ENCODE results near the gene TTLL10.
"Not testable (repeated sequence)": the region's sequence is repeated elsewhere in the genome, so short reads cannot be mapped to it uniquely, and the experiment has no call there.

The TTLL10 gene

DNA sequence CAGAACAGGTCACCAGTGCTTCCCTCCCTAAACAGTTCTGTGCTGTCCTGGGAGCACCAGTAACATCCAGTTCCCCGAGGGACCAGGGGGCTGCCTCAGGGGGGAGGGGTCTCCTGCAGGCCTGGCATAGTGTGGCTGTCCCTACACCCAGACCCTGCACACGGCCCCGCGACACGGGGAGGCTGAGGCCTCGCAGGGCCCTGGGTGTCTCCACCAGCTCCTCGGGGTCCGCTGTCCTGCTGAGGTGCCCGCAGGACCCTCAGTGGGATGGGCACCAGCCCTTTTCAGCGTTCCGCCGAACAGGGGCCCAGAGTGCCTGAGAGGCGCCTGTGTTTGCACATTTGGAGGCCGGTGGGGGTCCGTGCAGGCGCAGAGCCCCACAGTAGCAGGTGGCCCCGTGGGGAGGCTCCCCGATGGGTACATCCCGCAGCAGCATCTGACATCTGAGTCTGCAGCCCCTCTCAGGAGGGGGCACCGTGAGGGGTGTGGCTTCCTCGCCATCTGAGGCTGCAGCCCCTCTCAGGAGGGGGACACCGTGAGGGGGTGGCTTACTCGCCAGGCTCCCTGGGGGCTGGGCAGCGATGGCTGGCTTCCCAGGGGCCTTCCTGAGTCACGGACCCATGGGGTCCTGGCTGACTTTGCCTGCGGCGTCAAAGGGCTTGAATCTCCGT, 39.2 kb upstream of the TTLL10 start:
- ATAC-seq (replicated peaks) (no peak), DNase-seq (no peak)
- Mint-ChIP-seq H3K4me3 (no peak overlapping the region), H3K27me3 (no peaks in the 10 kb centered on the region), H3K27ac (no peak overlapping the region), H3K4me1 (ENCODE audit: low read depth in 2 of 2) (peaks cover 0 to 12% of the 10 kb centered on the region in 2 donors), H3K36me3 (ENCODE audit: insufficient read depth) (no peaks in the 10 kb centered on the region), H3K9me3 (no peaks in the 10 kb centered on the region)

DNA sequence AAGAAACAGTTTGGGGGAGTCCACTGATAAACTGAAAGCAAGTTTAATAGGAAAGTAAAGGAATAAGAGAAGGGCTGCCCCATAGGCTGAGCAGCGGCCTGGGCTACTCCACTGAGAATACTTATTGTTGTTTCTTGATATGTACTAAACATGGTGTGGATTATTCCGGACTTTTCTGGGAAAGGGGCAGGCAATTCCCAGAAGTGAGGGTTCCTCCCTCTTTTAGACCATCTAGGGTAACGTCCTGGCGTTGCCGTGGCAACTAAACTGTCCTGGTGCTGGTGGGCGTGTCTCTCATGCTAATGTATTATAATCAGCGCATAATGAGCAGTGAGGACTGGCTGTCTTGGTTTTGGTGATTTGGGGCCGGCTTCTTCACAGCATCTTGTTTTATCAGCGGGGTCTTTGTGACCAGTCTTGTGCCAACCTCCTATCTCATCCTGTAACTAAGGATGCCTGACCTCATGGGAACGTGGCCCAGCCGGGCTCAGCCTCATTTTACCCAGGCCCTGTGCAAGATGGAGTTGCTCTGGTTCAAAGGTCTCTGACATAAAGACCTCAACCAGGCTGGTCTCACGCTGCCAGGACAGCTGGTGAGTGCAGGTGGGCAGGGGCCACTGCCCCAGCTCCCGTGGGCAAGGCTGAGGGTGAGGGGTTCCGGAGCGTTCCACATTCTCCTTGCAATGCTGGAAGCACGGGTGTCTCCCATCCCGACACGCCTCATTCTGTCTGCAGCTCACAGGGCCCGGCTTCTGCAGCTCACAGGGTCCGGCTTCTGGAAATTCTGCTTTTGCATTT, 38.1 kb upstream of the TTLL10 start:
- H3K27ac Mint-ChIP-seq = peak overlapping the region in 1 of 2 donors; percentile 76
- H3K4me3 Mint-ChIP-seq = peak overlapping the region; percentile 61 to 62
- ATAC-seq (replicated peaks) (no peak), DNase-seq (no peak)
- peaks cover 0 to 12% of the 10 kb centered on the region in 2 donors for H3K4me1 Mint-ChIP-seq (ENCODE audit: low read depth in 2 of 2)
- H3K36me3 Mint-ChIP-seq (ENCODE audit: insufficient read depth) = no peaks in the 10 kb centered on the region
- H3K9me3 Mint-ChIP-seq = no peaks in the 10 kb centered on the region
- no peaks in the 10 kb centered on the region for H3K27me3 Mint-ChIP-seq

DNA sequence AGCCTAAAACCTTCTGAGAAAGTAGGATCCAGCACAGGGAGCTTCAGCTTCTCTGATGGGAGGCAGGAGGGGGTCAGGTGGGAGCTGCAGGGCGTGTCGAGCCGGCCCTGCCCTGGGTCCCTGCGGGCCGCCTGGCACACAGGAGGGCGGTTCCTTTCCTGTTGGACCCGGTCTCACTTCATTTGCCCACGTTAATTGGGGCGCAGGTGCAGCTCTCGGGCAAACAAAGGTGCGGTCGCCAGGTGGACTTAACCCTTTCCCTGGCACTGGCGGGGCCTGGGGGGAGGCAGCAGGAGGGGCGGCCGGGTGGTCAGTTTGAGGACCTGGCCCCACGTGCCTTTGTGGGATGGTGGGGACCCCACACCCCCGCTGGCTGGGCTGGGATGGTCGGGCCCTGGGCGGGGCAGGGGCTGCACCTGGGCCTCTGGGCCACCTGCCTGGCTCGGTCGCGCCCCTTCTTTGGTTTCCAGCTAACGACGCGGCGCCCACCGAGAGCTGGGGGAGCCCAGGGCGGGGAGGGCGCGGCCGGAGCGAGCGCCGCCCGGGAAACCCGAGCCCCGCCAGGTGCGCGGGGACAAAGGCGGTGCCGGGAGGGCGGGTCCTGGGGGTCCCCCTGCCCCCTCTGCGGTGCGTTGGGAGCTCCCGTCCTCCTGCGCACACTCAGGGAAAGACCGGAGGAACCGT, 37.0 kb upstream of the TTLL10 start:
- Mint-ChIP-seq H3K27ac (peak overlapping the region in 1 of 2 donors; percentile 76), H3K27me3 (no peaks in the 10 kb centered on the region), H3K4me3 (peak overlapping the region; percentile 61 to 68), H3K9me3 (no peaks in the 10 kb centered on the region), H3K4me1 (ENCODE audit: low read depth in 2 of 2) (peaks cover 0 to 12% of the 10 kb centered on the region in 2 donors), H3K36me3 (ENCODE audit: insufficient read depth) (no peaks in the 10 kb centered on the region)
- ATAC-seq (replicated peaks) = peak; percentile 31
- no peak for DNase-seq

DNA sequence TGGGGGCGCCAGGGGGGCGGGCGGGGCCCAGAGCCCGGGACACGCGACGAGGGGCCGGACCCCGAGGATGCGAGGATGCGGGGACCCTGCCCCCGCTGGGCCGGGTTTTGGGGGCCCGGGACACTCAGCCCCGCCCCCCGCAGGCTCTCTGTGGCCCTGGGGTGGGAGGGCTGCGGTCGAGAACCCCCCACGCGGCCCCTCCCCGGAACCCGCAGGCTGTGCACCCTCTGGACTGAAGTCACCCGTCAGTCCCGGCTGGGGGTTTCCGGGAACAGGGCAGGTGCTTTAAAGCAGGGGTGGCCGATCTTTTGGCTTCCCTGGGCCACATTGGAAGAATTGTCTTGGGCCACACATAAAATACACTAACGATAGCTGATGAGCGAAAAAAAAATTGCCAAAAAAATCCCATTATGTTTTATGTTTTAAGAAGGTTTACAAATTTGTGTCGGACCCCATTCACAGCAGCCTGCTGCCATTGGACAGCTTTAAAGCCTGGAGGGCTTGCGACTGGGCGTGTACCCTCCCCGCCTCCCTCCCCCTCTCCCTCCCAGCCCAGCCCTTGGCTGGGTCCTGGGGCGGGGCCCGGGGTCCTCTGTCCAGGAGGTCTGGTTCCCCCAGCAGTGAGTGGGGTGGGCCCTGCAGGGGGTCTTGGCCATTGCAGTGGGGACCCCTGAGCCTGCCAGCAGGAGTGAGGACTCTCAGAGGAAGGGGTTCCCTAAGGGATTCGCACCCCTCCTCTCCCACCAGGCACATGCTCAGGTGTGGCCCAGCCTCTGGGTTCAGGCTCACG, 36.2 kb upstream of the TTLL10 start:
- H3K4me3 Mint-ChIP-seq = peak overlapping the region; percentile 68 to 70
- H3K9me3 Mint-ChIP-seq = no peaks in the 10 kb centered on the region
- H3K27me3 Mint-ChIP-seq = no peaks in the 10 kb centered on the region
- peaks cover 0 to 12% of the 10 kb centered on the region in 2 donors for H3K4me1 Mint-ChIP-seq (ENCODE audit: low read depth in 2 of 2)
- H3K27ac Mint-ChIP-seq = peak overlapping the region in 1 of 2 donors; percentile 80
- ATAC-seq (replicated peaks) (peak; percentile 95), DNase-seq (peak; percentile 58 to 73 (median 71))
- H3K36me3 Mint-ChIP-seq (ENCODE audit: insufficient read depth) = no peaks in the 10 kb centered on the region

DNA sequence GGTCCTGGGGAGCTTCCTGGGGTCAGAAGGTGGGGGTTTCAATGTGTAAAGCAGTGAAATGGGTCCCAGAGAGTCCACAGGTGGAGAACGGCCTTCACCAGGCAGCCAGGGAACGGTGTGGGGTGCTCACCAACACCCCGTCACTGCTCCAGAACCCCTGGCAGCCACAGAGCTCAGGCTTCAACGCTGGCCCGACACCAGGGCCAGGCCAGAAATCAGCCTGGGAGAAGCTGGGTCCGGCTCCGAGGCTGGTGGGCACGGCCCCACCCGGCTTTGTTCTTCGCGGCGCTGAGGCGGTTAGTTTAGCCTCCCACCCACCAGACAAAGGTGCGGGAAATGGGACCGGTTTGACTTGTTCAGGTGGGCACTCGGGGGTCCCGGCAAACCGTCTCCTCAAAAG, 33.0 kb upstream of the TTLL10 start:
- Mint-ChIP-seq H3K27me3 (no peaks in the 10 kb centered on the region), H3K4me3 (no peak overlapping the region), H3K36me3 (ENCODE audit: insufficient read depth) (no peaks in the 10 kb centered on the region), H3K27ac (no peak overlapping the region), H3K4me1 (ENCODE audit: low read depth in 2 of 2) (peaks cover 0 to 12% of the 10 kb centered on the region in 2 donors), H3K9me3 (no peaks in the 10 kb centered on the region)
- no peak for DNase-seq
- no peak for ATAC-seq (replicated peaks)

DNA sequence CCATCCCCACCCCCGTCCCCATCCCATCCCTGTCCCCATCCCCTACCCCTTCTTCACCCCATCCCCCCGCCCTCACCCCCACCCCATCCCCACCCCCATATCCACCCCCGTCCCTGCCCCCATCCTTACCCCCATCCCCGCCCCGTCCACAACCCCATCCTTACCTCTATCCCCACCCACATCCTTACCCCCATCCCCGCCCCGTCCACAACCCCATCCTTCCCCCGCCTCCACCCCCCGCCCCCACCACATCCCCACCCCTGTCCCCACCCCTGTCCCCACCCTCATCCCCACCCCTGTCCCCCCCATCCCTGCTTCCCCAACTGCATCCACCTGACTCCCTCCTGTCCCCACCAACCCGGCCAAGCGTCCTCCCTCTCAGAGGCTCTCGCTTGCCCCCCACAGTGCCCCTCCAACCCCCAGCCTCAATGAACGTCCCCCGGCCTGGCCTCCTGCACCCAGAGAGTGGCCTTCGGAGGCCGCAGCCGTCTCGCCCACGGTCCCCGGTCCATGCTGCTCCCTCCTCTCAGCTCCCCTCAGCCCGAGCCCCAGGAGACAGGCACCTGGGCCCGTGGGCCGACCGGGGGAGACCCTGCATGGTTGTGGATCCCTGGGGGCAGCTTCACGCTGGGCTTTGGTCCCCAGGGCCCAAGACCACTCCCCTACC, 32.3 kb upstream of the TTLL10 start:
- Mint-ChIP-seq H3K9me3 (no peaks in the 10 kb centered on the region), H3K27ac (no peak overlapping the region), H3K27me3 (no peaks in the 10 kb centered on the region), H3K4me1 (ENCODE audit: low read depth in 2 of 2) (peaks cover 0 to 10% of the 10 kb centered on the region in 2 donors), H3K4me3 (no peak overlapping the region), H3K36me3 (ENCODE audit: insufficient read depth) (no peaks in the 10 kb centered on the region)
- DNase-seq (no peak), ATAC-seq (replicated peaks) (no peak)

DNA sequence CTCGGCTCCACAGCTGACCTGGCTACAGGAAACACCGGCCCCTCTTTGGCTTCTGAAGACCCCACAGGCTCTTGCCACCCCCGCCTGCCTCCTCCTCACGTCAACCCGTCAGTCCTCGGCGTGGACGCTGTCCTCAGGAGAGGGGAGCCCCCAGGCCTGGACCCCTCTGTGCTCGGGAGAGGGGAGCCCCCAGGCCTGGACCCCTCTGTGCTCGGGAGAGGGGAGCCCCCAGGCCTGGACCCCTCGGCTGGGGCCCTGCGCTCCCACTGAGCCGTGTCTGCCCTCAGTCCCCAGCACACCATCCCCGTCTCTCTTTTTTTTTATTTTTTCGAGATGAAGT, 31.8 kb upstream of the TTLL10 start:
- no peak for DNase-seq
- Mint-ChIP-seq H3K4me1 (ENCODE audit: low read depth in 2 of 2) (peaks cover 0 to 10% of the 10 kb centered on the region in 2 donors), H3K27me3 (no peaks in the 10 kb centered on the region), H3K36me3 (ENCODE audit: insufficient read depth) (no peaks in the 10 kb centered on the region), H3K9me3 (no peaks in the 10 kb centered on the region), H3K27ac (peak overlapping the region in 1 of 2 donors; percentile 66), H3K4me3 (no peak overlapping the region)
- ATAC-seq (replicated peaks) = no peak

DNA sequence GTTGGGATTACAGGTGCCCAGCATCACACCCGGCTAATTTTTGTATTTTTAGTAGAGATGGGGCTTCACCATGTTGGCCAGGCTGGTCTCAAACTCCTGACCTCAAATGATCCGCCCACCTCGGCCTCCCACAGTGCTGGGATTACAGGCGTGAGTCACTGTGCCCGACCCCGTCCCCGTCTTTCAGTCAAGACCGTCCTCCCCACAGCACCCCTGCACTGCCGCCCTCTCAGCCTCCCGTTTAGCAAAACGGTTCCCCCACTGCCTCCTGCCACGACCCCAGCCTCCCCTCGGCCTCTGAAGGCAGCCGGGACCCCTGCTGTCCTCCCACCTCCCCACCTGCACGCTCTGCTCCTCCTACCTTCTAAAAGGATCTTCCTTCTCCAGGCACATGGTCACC, 31.3 kb upstream of the TTLL10 start:
- H3K36me3 Mint-ChIP-seq (ENCODE audit: insufficient read depth); H3K4me1 Mint-ChIP-seq (ENCODE audit: low read depth in 2 of 2); H3K27me3 Mint-ChIP-seq; ATAC-seq (replicated peaks); DNase-seq; H3K9me3 Mint-ChIP-seq; H3K4me3 Mint-ChIP-seq: not testable (repeated sequence)
- H3K27ac Mint-ChIP-seq = peak overlapping the region in 1 of 2 donors; percentile 66

DNA sequence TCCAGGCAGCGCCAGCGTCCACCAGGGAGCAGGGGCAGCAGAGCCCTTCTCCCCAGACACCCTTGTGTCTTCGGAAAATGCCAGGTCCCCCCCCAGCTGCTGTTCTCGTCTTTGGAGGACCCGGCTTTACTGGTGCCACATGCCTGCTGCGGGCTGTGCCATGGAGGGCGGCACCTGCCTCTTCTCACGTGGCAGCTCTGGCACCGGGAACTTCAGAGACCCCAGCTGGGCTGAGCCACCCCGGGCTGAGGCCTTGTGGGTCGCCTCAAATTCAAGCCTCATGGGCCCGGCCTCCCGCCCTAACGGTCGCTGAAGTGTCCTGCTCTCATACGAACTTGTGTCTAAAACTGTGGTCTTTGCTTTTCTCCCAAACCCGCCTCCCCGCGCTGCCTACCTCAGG, 30.8 kb upstream of the TTLL10 start:
- no peak for DNase-seq
- Mint-ChIP-seq H3K27ac (peak overlapping the region in 1 of 2 donors; percentile 66), H3K36me3 (ENCODE audit: insufficient read depth) (no peaks in the 10 kb centered on the region), H3K4me3 (no peak overlapping the region), H3K27me3 (no peaks in the 10 kb centered on the region), H3K4me1 (ENCODE audit: low read depth in 2 of 2) (peaks cover 0 to 6% of the 10 kb centered on the region in 2 donors), H3K9me3 (no peaks in the 10 kb centered on the region)
- no peak for ATAC-seq (replicated peaks)

DNA sequence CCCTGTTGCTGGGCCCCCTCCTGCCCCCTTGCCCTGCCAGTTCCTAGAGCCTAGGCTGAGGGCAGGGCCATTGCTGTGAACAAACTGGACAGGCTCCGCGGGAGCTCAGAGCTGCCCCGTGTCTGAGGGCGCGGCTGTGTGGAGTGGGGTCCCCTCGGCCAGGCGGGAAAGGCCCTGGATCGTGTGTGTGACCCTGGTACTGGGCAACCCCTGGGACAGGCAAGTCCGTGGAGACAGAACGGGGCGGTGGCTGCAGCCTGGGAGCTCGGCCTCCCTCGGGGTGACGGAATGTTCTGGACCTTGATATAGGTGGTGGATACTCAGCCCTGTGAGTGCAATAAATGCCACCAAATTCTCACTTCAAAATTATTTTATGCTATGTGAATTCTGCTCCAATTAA, 30.0 kb upstream of the TTLL10 start:
- DNase-seq (no peak), ATAC-seq (replicated peaks) (no peak)
- Mint-ChIP-seq H3K9me3 (no peaks in the 10 kb centered on the region), H3K4me3 (no peak overlapping the region), H3K27ac (peak overlapping the region in 1 of 2 donors; percentile 66), H3K27me3 (no peaks in the 10 kb centered on the region), H3K36me3 (ENCODE audit: insufficient read depth) (peaks cover 2% of the 10 kb centered on the region), H3K4me1 (ENCODE audit: low read depth in 2 of 2) (peaks cover 0 to under 1% of the 10 kb centered on the region in 2 donors)

DNA sequence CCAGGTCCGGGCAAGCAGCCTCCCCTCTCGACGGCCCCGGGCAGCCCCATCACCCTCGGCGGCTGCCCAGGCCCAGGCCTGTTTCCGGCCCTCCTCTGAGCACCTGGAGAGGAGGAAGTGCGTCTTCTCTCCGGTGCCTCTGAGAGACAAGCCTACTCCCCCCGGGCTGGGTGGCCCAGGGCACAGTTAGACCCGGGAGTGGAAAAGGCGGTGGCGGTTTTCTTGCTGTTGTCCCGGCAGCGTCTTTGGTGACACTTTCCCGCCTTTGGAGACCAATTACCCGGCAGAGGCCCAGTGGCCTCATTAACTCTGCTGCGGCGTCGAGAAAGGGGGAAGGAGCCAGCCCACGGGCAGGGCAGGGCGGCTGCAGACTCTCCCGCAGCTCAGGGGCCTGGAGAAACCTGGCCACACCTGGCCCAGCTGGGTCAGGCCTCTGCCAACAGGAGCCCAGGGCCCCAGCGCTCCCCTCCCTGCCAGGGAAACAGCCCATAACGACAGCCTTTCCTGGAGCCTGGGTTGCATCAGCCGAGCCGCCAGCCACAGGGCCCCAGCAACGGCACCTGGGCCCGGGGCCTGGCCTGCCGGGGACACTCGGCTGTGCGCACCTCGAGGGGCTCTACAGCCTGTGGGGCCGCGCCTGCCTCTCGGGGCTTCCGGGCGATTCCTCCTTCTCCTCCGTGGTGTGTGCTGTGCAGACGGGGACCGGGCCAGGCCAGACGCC, 29.4 kb upstream of the TTLL10 start:
- peak; percentile 93 for ATAC-seq (replicated peaks)
- Mint-ChIP-seq H3K4me1 (ENCODE audit: low read depth in 2 of 2) (no peaks in the 10 kb centered on the region), H3K27me3 (no peaks in the 10 kb centered on the region), H3K4me3 (no peak overlapping the region), H3K27ac (peak overlapping the region in 1 of 2 donors; percentile 66), H3K36me3 (ENCODE audit: insufficient read depth) (peaks cover 2% of the 10 kb centered on the region), H3K9me3 (no peaks in the 10 kb centered on the region)
- DNase-seq = peak in 2 of 3 experiments; percentile 46

DNA sequence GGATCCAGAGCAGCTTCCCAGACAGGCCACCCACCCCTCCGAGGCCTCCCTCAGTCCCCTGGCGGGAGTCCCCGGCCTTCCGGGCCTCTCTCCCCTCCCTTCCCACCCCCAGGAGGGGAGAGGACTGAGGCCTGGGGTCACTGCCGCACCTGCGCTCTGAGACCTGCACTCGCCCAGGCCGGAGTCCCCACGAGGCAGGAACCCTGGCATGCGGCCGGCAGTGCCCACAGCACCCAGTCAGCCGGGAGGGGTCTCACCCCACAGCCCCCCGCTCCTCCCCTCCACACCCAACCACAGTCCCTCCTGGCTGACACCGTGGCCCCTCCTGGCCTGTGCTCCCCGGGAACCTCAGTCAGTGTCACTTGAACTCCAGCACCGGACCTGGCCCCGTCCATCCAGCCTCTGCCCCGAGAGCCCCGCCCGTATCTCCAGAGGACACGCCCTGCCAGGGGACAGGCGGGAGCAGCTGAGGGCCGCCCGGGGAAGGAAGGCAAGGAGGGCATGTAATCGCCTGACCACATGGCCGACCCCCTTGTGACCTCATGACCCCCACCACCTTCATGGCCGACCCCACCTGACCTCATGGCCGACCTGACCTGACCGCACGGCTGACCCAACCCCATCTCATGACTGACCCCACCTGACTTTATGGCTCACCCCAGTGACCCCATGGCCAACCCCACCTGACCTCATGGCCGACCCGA, 28.7 kb upstream of the TTLL10 start:
- Mint-ChIP-seq H3K36me3 (ENCODE audit: insufficient read depth) (peaks cover 2% of the 10 kb centered on the region), H3K4me3 (no peak overlapping the region), H3K9me3 (no peaks in the 10 kb centered on the region), H3K27ac (peak overlapping the region in 1 of 2 donors; percentile 75), H3K27me3 (no peaks in the 10 kb centered on the region), H3K4me1 (ENCODE audit: low read depth in 2 of 2) (no peaks in the 10 kb centered on the region)
- DNase-seq = no peak
- no peak for ATAC-seq (replicated peaks)

Data from effector memory CD8-positive, alpha-beta T cell (primary cell).